ENCODE measurements around the gene SPEM2. TPM values are rescaled to one million over a fixed set of nuclear protein-coding genes. Genes with fewer than 3 reads are reported as not detected.

The SPEM2 gene
- total RNA-seq, 1 experiment from 2014 or later: not detected

DNA sequence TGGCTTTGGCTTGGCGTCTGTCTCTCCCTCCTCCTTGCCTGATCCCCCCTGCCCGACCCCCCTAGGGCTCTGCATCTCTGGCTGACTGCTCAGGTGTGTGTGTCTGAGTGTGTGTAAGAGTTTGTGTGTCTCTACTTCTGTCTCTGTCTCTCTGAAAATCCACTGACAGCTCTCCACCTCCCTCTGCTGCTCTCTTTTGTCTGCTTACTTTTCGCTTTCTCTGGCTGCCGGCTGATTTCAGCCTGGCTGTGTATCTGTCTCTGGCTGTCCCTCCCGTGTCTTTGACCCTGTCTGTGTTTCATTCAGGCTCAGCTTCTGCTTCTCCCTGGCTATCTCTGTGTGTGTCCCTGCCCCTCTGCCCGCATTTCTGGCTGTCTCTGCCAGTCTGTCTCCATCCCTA is 9.1 kb upstream of the SPEM2 start:
- no peak for DNase-seq (ENCODE audit: low read depth, low spot score)
- ChIA-PET CTCF (no interaction called here), POLR2A (no interaction called here), RAD21 (ENCODE audit: low non-redundant PET in 1 of 2, low total read pairs in 2 of 2, uncharacterized antibody in 2 of 2, unreplicated experiment in 2 of 2) (no interaction called here)
- Histone ChIP-seq H3K27me3 (ENCODE audit: insufficient read depth, low read length) (no peaks in the 10 kb centered on the region), H4K20me1 (ENCODE audit: insufficient read depth) (no peaks in the 10 kb centered on the region), H3K9ac (ENCODE audit: low read length) (no peak overlapping the region), H3K9me2 (ENCODE audit: insufficient read depth) (no peaks in the 10 kb centered on the region), H2AFZ (ENCODE audit: low read depth, low read length, poor library complexity, severe bottlenecking) (no peak overlapping the region), H3K36me3 (ENCODE audit: control insufficient read depth in 1 of 2, insufficient read depth in 2 of 2, low read length in 2 of 2) (peaks cover 0 to 3% of the 10 kb centered on the region in 2 experiments; a peak in 1 of 4 replicates), H3K4me1 (ENCODE audit: control insufficient read depth in 1 of 2, insufficient read depth in 2 of 2, low read length in 2 of 2) (peaks cover 0 to 3% of the 10 kb centered on the region in 2 experiments; a peak in 1 of 4 replicates), H3K4me3 (replicated peaks in 1 of 2; ENCODE audit: low read depth in 1 of 2, low read length in 2 of 2) (no peak overlapping the region), H3K27ac (ENCODE audit: low read depth, low read length) (no peak overlapping the region), H3K4me2 (ENCODE audit: low read length) (no peak overlapping the region), H3K79me2 (ENCODE audit: insufficient read depth, low read length) (no peaks in the 10 kb centered on the region), H3K9me3 (ENCODE audit: control insufficient read depth in 1 of 2, insufficient read depth in 1 of 2, low read depth in 1 of 2, low read length in 2 of 2) (no peaks in the 10 kb centered on the region)
- no peak for TF ChIP-seq JUND (IDR thresholded peaks at IDR 0.05)
- no peak for TF ChIP-seq EZH2phosphoT487 (IDR thresholded peaks at IDR 0.05; ENCODE audit: borderline replicate concordance)
- TF ChIP-seq SIN3A (IDR thresholded peaks at IDR 0.05; ENCODE audit: low read depth): no peak
- TF ChIP-seq EGR1 (IDR thresholded peaks at IDR 0.05; ENCODE audit: low read depth): no peak
- TF ChIP-seq ZBTB33 (IDR thresholded peaks at IDR 0.05; ENCODE audit: extremely low read depth, insufficient replicate concordance, low read length): no peak
- TF ChIP-seq CBX3 (IDR thresholded peaks at IDR 0.05; ENCODE audit: low read depth): no peak
- TF ChIP-seq RAD21 (IDR thresholded peaks at IDR 0.05; ENCODE audit: low read depth): no peak; the same call in 1 of the 2 replicates
- TF ChIP-seq, protein P1, sequence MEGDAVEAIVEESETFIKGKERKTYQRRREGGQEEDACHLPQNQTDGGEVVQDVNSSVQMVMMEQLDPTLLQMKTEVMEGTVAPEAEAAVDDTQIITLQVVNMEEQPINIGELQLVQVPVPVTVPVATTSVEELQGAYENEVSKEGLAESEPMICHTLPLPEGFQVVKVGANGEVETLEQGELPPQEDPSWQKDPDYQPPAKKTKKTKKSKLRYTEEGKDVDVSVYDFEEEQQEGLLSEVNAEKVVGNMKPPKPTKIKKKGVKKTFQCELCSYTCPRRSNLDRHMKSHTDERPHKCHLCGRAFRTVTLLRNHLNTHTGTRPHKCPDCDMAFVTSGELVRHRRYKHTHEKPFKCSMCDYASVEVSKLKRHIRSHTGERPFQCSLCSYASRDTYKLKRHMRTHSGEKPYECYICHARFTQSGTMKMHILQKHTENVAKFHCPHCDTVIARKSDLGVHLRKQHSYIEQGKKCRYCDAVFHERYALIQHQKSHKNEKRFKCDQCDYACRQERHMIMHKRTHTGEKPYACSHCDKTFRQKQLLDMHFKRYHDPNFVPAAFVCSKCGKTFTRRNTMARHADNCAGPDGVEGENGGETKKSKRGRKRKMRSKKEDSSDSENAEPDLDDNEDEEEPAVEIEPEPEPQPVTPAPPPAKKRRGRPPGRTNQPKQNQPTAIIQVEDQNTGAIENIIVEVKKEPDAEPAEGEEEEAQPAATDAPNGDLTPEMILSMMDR (IDR thresholded peaks at IDR 0.05 in 2 of 3, conservative IDR thresholded peaks at IDR 0.05 in 1 of 3; ENCODE audit: borderline replicate concordance in 1 of 3, insufficient read depth in 1 of 3, low read depth in 2 of 3, low read length in 2 of 3): no peak
- no peak for TF ChIP-seq POLR2A (IDR thresholded peaks at IDR 0.05; ENCODE audit: borderline replicate concordance, extremely low read depth, insufficient read depth, insufficient read length)
- no peak for TF ChIP-seq CEBPB (IDR thresholded peaks at IDR 0.05; ENCODE audit: low read depth)
- TF ChIP-seq ZNF274 (IDR thresholded peaks at IDR 0.05; ENCODE audit: low read depth, low read length): no peak
- TF ChIP-seq POLR2AphosphoS5 (IDR thresholded peaks at IDR 0.05; ENCODE audit: low read depth, low read length): no peak
- TF ChIP-seq YY1 (IDR thresholded peaks at IDR 0.05; ENCODE audit: extremely low read depth, insufficient replicate concordance, low read depth, low read length): no peak
- no peak for TF ChIP-seq ELF1 (IDR thresholded peaks at IDR 0.05; ENCODE audit: borderline replicate concordance, low read depth)
- TF ChIP-seq, protein P2, sequence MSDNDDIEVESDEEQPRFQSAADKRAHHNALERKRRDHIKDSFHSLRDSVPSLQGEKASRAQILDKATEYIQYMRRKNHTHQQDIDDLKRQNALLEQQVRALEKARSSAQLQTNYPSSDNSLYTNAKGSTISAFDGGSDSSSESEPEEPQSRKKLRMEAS (IDR thresholded peaks at IDR 0.05): no peak
- TF ChIP-seq FOSL1 (IDR thresholded peaks at IDR 0.05; ENCODE audit: low read depth): no peak
- no peak for TF ChIP-seq SP1 (IDR thresholded peaks at IDR 0.05; ENCODE audit: low read depth)
- intact Hi-C loops (cut with micrococcal nuclease): no loop called here
- BruUV-seq (replicated peaks): no TSS peak
- no peak for ATAC-seq

Measured in HCT116 (cell line).